ENCODE measurements around the gene TSPO.

- TF ChIP-seq, protein P1, sequence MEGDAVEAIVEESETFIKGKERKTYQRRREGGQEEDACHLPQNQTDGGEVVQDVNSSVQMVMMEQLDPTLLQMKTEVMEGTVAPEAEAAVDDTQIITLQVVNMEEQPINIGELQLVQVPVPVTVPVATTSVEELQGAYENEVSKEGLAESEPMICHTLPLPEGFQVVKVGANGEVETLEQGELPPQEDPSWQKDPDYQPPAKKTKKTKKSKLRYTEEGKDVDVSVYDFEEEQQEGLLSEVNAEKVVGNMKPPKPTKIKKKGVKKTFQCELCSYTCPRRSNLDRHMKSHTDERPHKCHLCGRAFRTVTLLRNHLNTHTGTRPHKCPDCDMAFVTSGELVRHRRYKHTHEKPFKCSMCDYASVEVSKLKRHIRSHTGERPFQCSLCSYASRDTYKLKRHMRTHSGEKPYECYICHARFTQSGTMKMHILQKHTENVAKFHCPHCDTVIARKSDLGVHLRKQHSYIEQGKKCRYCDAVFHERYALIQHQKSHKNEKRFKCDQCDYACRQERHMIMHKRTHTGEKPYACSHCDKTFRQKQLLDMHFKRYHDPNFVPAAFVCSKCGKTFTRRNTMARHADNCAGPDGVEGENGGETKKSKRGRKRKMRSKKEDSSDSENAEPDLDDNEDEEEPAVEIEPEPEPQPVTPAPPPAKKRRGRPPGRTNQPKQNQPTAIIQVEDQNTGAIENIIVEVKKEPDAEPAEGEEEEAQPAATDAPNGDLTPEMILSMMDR (conservative IDR thresholded peaks at IDR 0.05), result no peak
- no peak for TF ChIP-seq ZFX (IDR thresholded peaks at IDR 0.05)
These were observed 21.6 kb upstream of the TSPO start for GRCh38 chr22:43129426-43130425.
